Neuronal stem cell (in vitro differentiated cells): Measurements from ENCODE around the gene MOCS1.

Experiments
- DNase-seq: peaks from one replicate; pipeline ENCODE4 v3.0.0-alpha.2; 2013; ENCODE audit warnings: low spot score
- H2AFZ ChIP-seq: one replicate; pipeline ENCODE4 v1.6.1; 2013; ENCODE audit warnings: mild to moderate bottlenecking, low read length, inconsistent platforms
- H2AK5ac ChIP-seq: 2 replicates; pipeline ENCODE4 v1.6.1; 2013; ENCODE audit warnings: low read depth, mild to moderate bottlenecking, inconsistent platforms, low read length, moderate library complexity, mixed read lengths
- H2BK120ac ChIP-seq: 2 replicates; pipeline ENCODE4 v1.6.1; 2013; ENCODE audit warnings: low read depth, mild to moderate bottlenecking, inconsistent platforms, low read length, moderate library complexity, mixed read lengths
- H2BK12ac ChIP-seq: one replicate; pipeline ENCODE4 v1.6.1; 2013; ENCODE audit warnings: low read length, inconsistent platforms
- H2BK15ac ChIP-seq: 2 replicates; pipeline ENCODE4 v1.6.1; 2013; ENCODE audit warnings: mild to moderate bottlenecking, low read length, inconsistent platforms, mixed read lengths
- H2BK5ac ChIP-seq: one replicate; pipeline ENCODE4 v1.6.1; 2013; ENCODE audit warnings: inconsistent platforms, mild to moderate bottlenecking, low read length, moderate library complexity
- H3K14ac ChIP-seq: one replicate; pipeline ENCODE4 v1.6.1; 2013; ENCODE audit warnings: low read length, inconsistent platforms
- H3K18ac ChIP-seq: 2 replicates; pipeline ENCODE4 v1.6.1; 2013; ENCODE audit warnings: low read length, inconsistent platforms
- H3K23ac ChIP-seq: 2 replicates; pipeline ENCODE4 v1.6.1; 2013; ENCODE audit warnings: low read depth, mild to moderate bottlenecking, mixed read lengths, low read length, inconsistent platforms; ENCODE audit not compliant: poor library complexity
- H3K27ac ChIP-seq: replicated peaks from 3 replicates; pipeline ENCODE4 v1.5.1; 2013; ENCODE audit warnings: low read length, inconsistent platforms
- H3K27me3 ChIP-seq, 3 experiments: 2 replicates each; pipeline ENCODE4 v1.6.1; 2013; ENCODE audit warnings: low read length in 3 of 3, mild to moderate bottlenecking in 2 of 3, inconsistent platforms in 1 of 3, low read depth in 1 of 3, mixed read lengths in 1 of 3, moderate library complexity in 1 of 3; ENCODE audit not compliant: control insufficient read depth in 3 of 3, insufficient read depth in 3 of 3
- H3K36me3 ChIP-seq, 2 donors: replicated peaks in 1 of 2; 2 replicates each; pipeline ENCODE4 v1.6.1; 2013; ENCODE audit warnings: low read length in 2 of 2; ENCODE audit not compliant: control insufficient read depth in 2 of 2, insufficient read depth in 2 of 2
- H3K4ac ChIP-seq: 2 replicates; pipeline ENCODE4 v1.6.1; 2013; ENCODE audit warnings: inconsistent platforms, mild to moderate bottlenecking, low read length, moderate library complexity
- H3K4me1 ChIP-seq, 2 donors: 1 replicate in 1 of 2; 2 replicates in 1 of 2; pipeline ENCODE4 v1.6.1; 2013; ENCODE audit warnings: low read length in 2 of 2, low read depth in 1 of 2; ENCODE audit not compliant: control insufficient read depth in 2 of 2, insufficient read depth in 1 of 2
- H3K4me2 ChIP-seq: one replicate; pipeline ENCODE4 v1.6.1; 2013; ENCODE audit warnings: mild to moderate bottlenecking, low read length, inconsistent platforms; ENCODE audit not compliant: insufficient read depth, poor library complexity, severe bottlenecking
- H3K4me3 ChIP-seq, 2 donors: 2 replicates each; pipeline ENCODE4 v1.5.1; 2013; ENCODE audit warnings: low read length in 2 of 2, mild to moderate bottlenecking in 2 of 2, inconsistent platforms in 1 of 2, moderate library complexity in 1 of 2
- H3K79me1 ChIP-seq: one replicate; pipeline ENCODE4 v1.6.1; 2013; ENCODE audit warnings: low read depth, mild to moderate bottlenecking, inconsistent platforms, low read length, moderate library complexity
- H3K9ac ChIP-seq: one replicate; pipeline ENCODE4 v1.6.1; 2013; ENCODE audit warnings: mild to moderate bottlenecking, low read depth, low read length, inconsistent platforms; ENCODE audit not compliant: poor library complexity
- H3K9me3 ChIP-seq, 2 donors: replicated peaks in 1 of 2; 2 replicates each; pipeline versions ENCODE3 to v1.6.1; 2013; ENCODE audit warnings: low read length in 2 of 2, mild to moderate bottlenecking in 2 of 2, inconsistent platforms in 1 of 2, low read depth in 1 of 2, mixed read lengths in 1 of 2, moderate library complexity in 1 of 2; ENCODE audit not compliant: control insufficient read depth in 2 of 2, insufficient read depth in 1 of 2
- H4K8ac ChIP-seq: one replicate; pipeline ENCODE4 v1.6.1; 2013; ENCODE audit warnings: low read depth, mild to moderate bottlenecking, inconsistent platforms, low read length, moderate library complexity
- H4K91ac ChIP-seq: one replicate; pipeline ENCODE4 v1.6.1; 2013; ENCODE audit warnings: low read length, low read depth, mild to moderate bottlenecking, inconsistent platforms; ENCODE audit not compliant: poor library complexity
- WGBS, 2 donors: extraction: QIAGEN DNeasy Blood & Tissue Kit; methylation state at CpG; one replicate each; pipeline ENCODE4 v1.1.7; 2013; ENCODE audit warnings: missing lambda C conversion rate in 2 of 2, mixed read lengths in 1 of 2; ENCODE audit not compliant: insufficient read length in 2 of 2, insufficient replicate concordance in 1 of 2; ENCODE audit errors: extremely low coverage in 2 of 2; 5-methylcytosine and 5-hydroxymethylcytosine counted together

Gene MOCS1

GRCh38 chr6:39889229-39889628 lies 45.0 kb downstream of the MOCS1 start:
- Histone ChIP-seq H3K36me3 (no peaks in the 10 kb centered on the region), H2AK5ac (no peak overlapping the region), H3K79me1 (no peaks in the 10 kb centered on the region), H3K27me3 (peaks cover 0 to 5% (median 0%) of the 10 kb centered on the region in 3 experiments), H3K9me3 (no peaks in the 10 kb centered on the region), H3K14ac (no peak overlapping the region), H2BK12ac (no peak overlapping the region), H2BK5ac (no peak overlapping the region), H2BK15ac (no peak overlapping the region), H3K23ac (no peak overlapping the region), H3K4me3 (no peak overlapping the region), H2BK120ac (no peak overlapping the region), H3K18ac (no peak overlapping the region), H3K4ac (no peak overlapping the region), H3K9ac (no peak overlapping the region), H3K4me2 (no peak overlapping the region), H3K27ac (no peak overlapping the region), H4K91ac (no peak overlapping the region), H4K8ac (no peak overlapping the region), H2AFZ (no peak overlapping the region), H3K4me1 (peaks cover 0 to 6% of the 10 kb centered on the region in 2 donors)
- WGBS, 2 donors, result no CpG with 5 or more reads among the region's 2 CpGs
- no peak for DNase-seq

- peak overlapping the region; percentile 55 for H3K27ac ChIP-seq
- no peak overlapping the region for H3K4me2 ChIP-seq
- peaks cover 0 to 5% (median 0%) of the 10 kb centered on the region in 3 experiments for H3K27me3 ChIP-seq
- H2BK15ac ChIP-seq, result no peak overlapping the region
- H3K9ac ChIP-seq, result no peak overlapping the region
- no peak overlapping the region for H2AFZ ChIP-seq
- H3K9me3 ChIP-seq, result no peaks in the 10 kb centered on the region
- H4K8ac ChIP-seq, result no peak overlapping the region
- no peak overlapping the region for H2AK5ac ChIP-seq
- H3K23ac ChIP-seq, result no peak overlapping the region
- H3K4me3 ChIP-seq, result no peak overlapping the region
- no peak overlapping the region for H4K91ac ChIP-seq
- no peak overlapping the region for H3K4ac ChIP-seq
- H3K36me3 ChIP-seq, result no peaks in the 10 kb centered on the region
- no peak overlapping the region for H2BK12ac ChIP-seq
- H3K79me1 ChIP-seq, result no peaks in the 10 kb centered on the region
- no CpG with 5 or more reads among the region's 14 CpGs for WGBS, 2 donors
- H2BK5ac ChIP-seq, result no peak overlapping the region
- H3K18ac ChIP-seq, result peak overlapping the region; percentile 79
- DNase-seq, result no peak
- H2BK120ac ChIP-seq, result no peak overlapping the region
- peaks cover 0 to 6% of the 10 kb centered on the region in 2 donors for H3K4me1 ChIP-seq
- H3K14ac ChIP-seq, result no peak overlapping the region
These were observed 46.4 kb downstream of the MOCS1 start for GRCh38 chr6:39887692-39888450.

DNA sequence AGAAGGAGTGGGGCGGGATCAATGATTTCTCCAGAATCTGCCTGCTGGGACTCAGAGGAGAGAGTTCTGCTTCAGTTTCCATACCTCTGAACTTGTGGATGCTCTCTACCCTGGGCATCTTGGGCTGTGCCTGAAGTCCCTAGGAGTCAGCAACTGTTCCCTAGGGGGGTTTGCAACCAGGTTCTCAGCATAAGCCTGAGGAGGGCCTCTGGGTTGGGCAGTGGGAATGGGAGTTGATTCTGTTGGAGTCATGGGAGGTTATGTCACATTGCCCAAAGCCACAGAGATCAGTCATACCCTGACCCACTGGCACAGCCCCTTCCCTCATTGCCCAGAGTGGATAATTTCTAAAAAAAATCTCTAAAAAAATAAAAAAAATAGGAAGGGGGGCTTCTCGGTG lies 47.4 kb downstream of the MOCS1 start:
- no peak overlapping the region for H2BK15ac ChIP-seq
- H3K14ac ChIP-seq, result no peak overlapping the region
- H2AK5ac ChIP-seq, result no peak overlapping the region
- H2BK12ac ChIP-seq, result no peak overlapping the region
- H2BK5ac ChIP-seq, result no peak overlapping the region
- WGBS, 2 donors, result no CpG with 5 or more reads among the region's 2 CpGs
- H2AFZ ChIP-seq, result no peak overlapping the region
- H4K8ac ChIP-seq, result no peak overlapping the region
- no peak overlapping the region for H3K9ac ChIP-seq
- no peak overlapping the region for H3K4me3 ChIP-seq
- H3K79me1 ChIP-seq, result no peaks in the 10 kb centered on the region
- H3K18ac ChIP-seq, result no peak overlapping the region
- H3K4me2 ChIP-seq, result no peak overlapping the region
- H3K4ac ChIP-seq, result no peak overlapping the region
- H3K9me3 ChIP-seq, result no peaks in the 10 kb centered on the region
- no peak overlapping the region for H4K91ac ChIP-seq
- H2BK120ac ChIP-seq, result no peak overlapping the region
- DNase-seq, result no peak
- H3K36me3 ChIP-seq, result no peaks in the 10 kb centered on the region
- H3K4me1 ChIP-seq, result peaks cover 0 to 8% of the 10 kb centered on the region in 2 donors
- no peak overlapping the region for H3K27ac ChIP-seq
- peaks cover 0 to 8% (median 0%) of the 10 kb centered on the region in 3 experiments for H3K27me3 ChIP-seq
- H3K23ac ChIP-seq, result no peak overlapping the region

- Histone ChIP-seq H2AK5ac (no peak overlapping the region), H3K27ac (no peak overlapping the region), H3K4me3 (no peak overlapping the region), H3K18ac (peak overlapping the region; percentile 73), H2BK12ac (no peak overlapping the region), H2BK120ac (no peak overlapping the region), H3K4me2 (no peak overlapping the region), H3K9me3 (no peaks in the 10 kb centered on the region), H3K79me1 (no peaks in the 10 kb centered on the region), H3K4me1 (peaks cover 0 to 8% of the 10 kb centered on the region in 2 donors), H3K23ac (no peak overlapping the region), H3K27me3 (peaks cover 0 to 8% (median 0%) of the 10 kb centered on the region in 3 experiments), H2AFZ (no peak overlapping the region), H4K8ac (no peak overlapping the region), H4K91ac (no peak overlapping the region), H2BK5ac (no peak overlapping the region), H3K4ac (no peak overlapping the region), H3K9ac (no peak overlapping the region), H3K36me3 (no peaks in the 10 kb centered on the region), H3K14ac (no peak overlapping the region), H2BK15ac (no peak overlapping the region)
- no peak for DNase-seq
- WGBS, 2 donors, result no CpG with 5 or more reads among the region's 7 CpGs
These were observed 48.6 kb downstream of the MOCS1 start for GRCh38 chr6:39885691-39886090.
